HEK293T (cell line): ENCODE data around the gene GGPS1.

Source experiments
- CTCF ChIA-PET: fragments of 350-600 bp; formaldehyde crosslinking; extraction: SDS; loops from one replicate; lab custom pipeline; 2021; ENCODE audit warnings: antibody characterized with exemption, inconsistent platforms; lab: Yijun Ruan, JAX
- POLR2A ChIA-PET: fragments of 350-600 bp; formaldehyde crosslinking; extraction: SDS; loops from one replicate; lab custom pipeline; 2020; ENCODE audit warnings: antibody characterized with exemption, inconsistent platforms; lab: Yijun Ruan, JAX
- DNase-seq: peaks from one replicate; pipeline ENCODE4 v3.0.0; 2012; ENCODE audit warnings: mixed read lengths; ENCODE audit errors: extremely low spot score
- ARNT ChIP-seq: fragments of 450-650 bp; IDR thresholded peaks from 2 replicates; pipeline ENCODE4 v1.6.1; 2017; ENCODE audit warnings: mild to moderate bottlenecking
- BHLHE40 ChIP-seq: fragments of 450-650 bp; IDR thresholded peaks from 2 replicates; pipeline ENCODE4 v1.6.1; 2016; ENCODE audit warnings: mild to moderate bottlenecking, moderate library complexity, borderline replicate concordance
- CTBP1 ChIP-seq: fragments of 450-650 bp; IDR thresholded peaks from 2 replicates; pipeline ENCODE4 v1.6.1; 2016; ENCODE audit warnings: borderline replicate concordance
- ELF4 ChIP-seq: fragments of 450-650 bp; IDR thresholded peaks from 2 replicates; pipeline ENCODE4 v1.6.1; 2017; ENCODE audit warnings: antibody characterized with exemption
- FOXA1 ChIP-seq: fragments of 450-650 bp; IDR thresholded peaks from 2 replicates; pipeline ENCODE4 v1.6.1; 2016; ENCODE audit warnings: mild to moderate bottlenecking
- FOXK2 ChIP-seq: fragments of 450-650 bp; IDR thresholded peaks from 2 replicates; pipeline ENCODE4 v1.6.1; 2016; ENCODE audit warnings: mild to moderate bottlenecking
- FOXM1 ChIP-seq: fragments of 450-650 bp; IDR thresholded peaks from 2 replicates; pipeline ENCODE4 v1.6.1; 2017; ENCODE audit warnings: mild to moderate bottlenecking, borderline replicate concordance
- HDGF ChIP-seq: fragments of 450-650 bp; IDR thresholded peaks from 2 replicates; pipeline ENCODE4 v1.6.1; 2017; ENCODE audit warnings: antibody characterized with exemption, borderline replicate concordance
- L3MBTL2 ChIP-seq: fragments of 450-650 bp; conservative IDR thresholded peaks from 2 replicates; pipeline ENCODE4 v1.6.1; 2016; ENCODE audit warnings: mild to moderate bottlenecking
- LEF1 ChIP-seq: fragments of 450-650 bp; IDR thresholded peaks from 2 replicates; pipeline ENCODE4 v1.6.1; 2017; ENCODE audit warnings: mild to moderate bottlenecking, borderline replicate concordance
- NFRKB ChIP-seq: fragments of 450-650 bp; IDR thresholded peaks from 2 replicates; pipeline ENCODE4 v1.6.1; 2016; ENCODE audit warnings: mild to moderate bottlenecking, moderate library complexity
- SP1 ChIP-seq: fragments of 450-650 bp; IDR thresholded peaks from 2 replicates; pipeline ENCODE4 v1.6.1; 2017
- SUZ12 ChIP-seq: fragments of 450-650 bp; IDR thresholded peaks from 2 replicates; pipeline ENCODE4 v1.6.1; 2016; ENCODE audit warnings: mild to moderate bottlenecking
- TARDBP ChIP-seq: fragments of 450-650 bp; IDR thresholded peaks from 2 replicates; pipeline ENCODE4 v1.6.1; 2016
- ZNF384 ChIP-seq: fragments of 450-650 bp; IDR thresholded peaks from 2 replicates; pipeline ENCODE4 v1.6.1; 2016
- TF ChIP-seq, protein P1 (sequence below): fragments of 450-650 bp; IDR thresholded peaks from 2 replicates; pipeline ENCODE4 v1.6.1; 2016

Gene GGPS1

GRCh38 chr1:235315735-235316134, 12.6 kb upstream of the GGPS1 start:
- ChIA-PET CTCF (interaction anchor here (0.6 kb wide), 1 partner anchor 10 kb away, joined by 3 read pairs; no protein-coding TSS in a partner anchor), POLR2A (no interaction called here)
- no peak for DNase-seq
- TF ChIP-seq SUZ12 (no peak), ELF4 (0 out of 2 replicates have a peak, but pooled peaks have one; percentile 18)

GRCh38 chr1:235317168-235317567, 11.2 kb upstream of the GGPS1 start:
- DNase-seq, result no peak
- POLR2A ChIA-PET, result interaction anchor here (1.2 kb wide), 1 partner anchor 12 kb away, joined by 7 read pairs; the partner anchor contains the start of gene GGPS1
- CTCF ChIA-PET, result no interaction called here
- TF ChIP-seq FOXA1 (no peak), CTBP1 (no peak), TARDBP (no peak), NFRKB (no peak), SUZ12 (no peak), L3MBTL2 (no peak), FOXM1 (no peak), LEF1 (no peak), ARNT (no peak), SP1 (no peak), ZNF384 (no peak), BHLHE40 (no peak), ELF4 (no peak), HDGF (no peak), FOXK2 (no peak)
- TF ChIP-seq, protein P1, sequence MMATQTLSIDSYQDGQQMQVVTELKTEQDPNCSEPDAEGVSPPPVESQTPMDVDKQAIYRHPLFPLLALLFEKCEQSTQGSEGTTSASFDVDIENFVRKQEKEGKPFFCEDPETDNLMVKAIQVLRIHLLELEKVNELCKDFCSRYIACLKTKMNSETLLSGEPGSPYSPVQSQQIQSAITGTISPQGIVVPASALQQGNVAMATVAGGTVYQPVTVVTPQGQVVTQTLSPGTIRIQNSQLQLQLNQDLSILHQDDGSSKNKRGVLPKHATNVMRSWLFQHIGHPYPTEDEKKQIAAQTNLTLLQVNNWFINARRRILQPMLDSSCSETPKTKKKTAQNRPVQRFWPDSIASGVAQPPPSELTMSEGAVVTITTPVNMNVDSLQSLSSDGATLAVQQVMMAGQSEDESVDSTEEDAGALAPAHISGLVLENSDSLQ, result no peak

- CTCF ChIA-PET, result no interaction called here
- no peak for TF ChIP-seq HDGF
- no peak for TF ChIP-seq FOXM1
- no peak for TF ChIP-seq ELF4
- TF ChIP-seq NFRKB, result no peak
- no peak for TF ChIP-seq FOXA1
- POLR2A ChIA-PET, result interaction anchor here (0.7 kb wide), 1 partner anchor 48 kb away, joined by 3 read pairs; the partner anchor contains the start of gene TBCE
- no peak for DNase-seq
Measured at GRCh38 chr1:235319255-235319654, 9.1 kb upstream of the GGPS1 start.

DNA sequence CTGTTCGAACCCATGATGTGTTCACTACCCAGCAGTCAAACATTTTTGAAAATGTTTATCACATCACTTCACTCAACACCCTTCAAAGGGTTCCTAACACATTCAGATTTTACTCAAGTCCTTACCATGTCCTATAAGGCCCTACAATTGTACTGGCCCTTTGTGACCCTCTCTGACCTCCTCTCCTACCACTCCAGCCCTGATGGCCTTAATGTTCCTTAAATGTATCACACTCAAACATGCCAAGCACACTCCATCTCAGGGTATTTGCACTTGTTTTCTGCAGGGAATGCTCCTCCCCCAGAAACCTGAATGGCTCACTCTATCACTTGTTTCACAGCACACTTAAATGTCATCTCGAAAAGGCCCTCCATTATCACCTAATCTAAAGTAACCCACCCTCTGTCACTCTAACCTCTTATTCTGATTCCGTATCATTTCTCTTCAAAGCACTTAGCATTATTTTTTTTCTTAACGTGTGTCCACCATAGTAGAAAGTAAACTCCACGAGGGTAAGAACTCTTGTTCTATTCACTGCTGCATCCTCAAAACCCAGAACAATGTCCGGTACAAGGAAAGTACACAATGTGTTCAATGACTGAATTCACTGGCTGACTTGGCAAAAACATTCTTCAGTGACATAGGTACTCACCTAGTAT, 7.7 kb upstream of the GGPS1 start:
- no peak for TF ChIP-seq BHLHE40
- no peak for TF ChIP-seq HDGF
- no peak for TF ChIP-seq FOXK2
- TF ChIP-seq CTBP1, result no peak
- TF ChIP-seq TARDBP, result no peak
- TF ChIP-seq ZNF384, result no peak
- TF ChIP-seq, protein P1, result no peak
- TF ChIP-seq SP1, result no peak
- no peak for TF ChIP-seq LEF1
- no peak for TF ChIP-seq NFRKB
- no peak for DNase-seq
- ChIA-PET POLR2A (no interaction called here), CTCF (interaction anchor here (0.7 kb wide), 1 partner anchor 71 kb away, joined by 3 read pairs; no protein-coding TSS in a partner anchor)

- ChIA-PET CTCF (interaction anchor here (0.6 to 0.7 kb wide), 2 partner anchors 83 to 91 kb away, joined by 3 read pairs; no protein-coding TSS in a partner anchor), POLR2A (interaction anchor here (1.0 kb wide), 1 partner anchor 43 kb away, joined by 3 read pairs; the partner anchor contains the start of gene TBCE)
- no peak for TF ChIP-seq HDGF
- no peak for TF ChIP-seq NFRKB
- TF ChIP-seq ZNF384, result no peak
- no peak for TF ChIP-seq ARNT
- no peak for TF ChIP-seq L3MBTL2
- TF ChIP-seq SUZ12, result no peak
- TF ChIP-seq ELF4, result no peak
- TF ChIP-seq TARDBP, result no peak
- no peak for TF ChIP-seq FOXK2
- no peak for TF ChIP-seq LEF1
- no peak for TF ChIP-seq CTBP1
- TF ChIP-seq BHLHE40, result no peak
- TF ChIP-seq SP1, result no peak
- TF ChIP-seq FOXA1, result no peak
- TF ChIP-seq, protein P1, result no peak
- TF ChIP-seq FOXM1, result no peak
Measured at GRCh38 chr1:235324296-235324695, 4.1 kb upstream of the GGPS1 start.

GRCh38 chr1:235325139-235325538, 3.2 kb upstream of the GGPS1 start:
- POLR2A ChIA-PET, result interaction anchor here (1.1 kb wide), 1 partner anchor 70 kb away, joined by 3 read pairs; no protein-coding TSS in a partner anchor
- TF ChIP-seq L3MBTL2, result no peak
- TF ChIP-seq CTBP1, result no peak
- no peak for TF ChIP-seq FOXK2
- no peak for TF ChIP-seq ZNF384
- no peak for TF ChIP-seq ARNT
- no peak for TF ChIP-seq HDGF
- no peak for TF ChIP-seq ELF4
- TF ChIP-seq NFRKB, result no peak
- TF ChIP-seq, protein P1, result no peak
- TF ChIP-seq TARDBP, result no peak
- no peak for TF ChIP-seq SUZ12
- no peak for TF ChIP-seq FOXM1
- no peak for TF ChIP-seq LEF1
- TF ChIP-seq SP1, result no peak
- no peak for TF ChIP-seq FOXA1
- TF ChIP-seq BHLHE40, result no peak
- DNase-seq, result no peak
- CTCF ChIA-PET, result interaction anchor here (1.0 kb wide), 1 partner anchor 10 kb away, joined by 3 read pairs; no protein-coding TSS in a partner anchor

More at GRCh38 chr1:235324296-235324695, 4.1 kb upstream of the GGPS1 start:
- no peak for DNase-seq
